HUES6 (cell line): ENCODE data around the gene REV1.
"Not testable (repeated sequence)": the region's sequence is repeated elsewhere in the genome, so short reads cannot be mapped to it uniquely, and the experiment has no call there.

Experiments used
- H3K27ac ChIP-seq: 2 replicates; pipeline ENCODE4 v1.7.0; 2013; ENCODE audit warnings: low read depth, mild to moderate bottlenecking, low read length, inconsistent platforms
- H3K27me3 ChIP-seq: 2 replicates; pipeline ENCODE4 v1.6.1; 2013; ENCODE audit warnings: low read length; ENCODE audit not compliant: control insufficient read depth, insufficient read depth
- H3K36me3 ChIP-seq: 2 replicates; pipeline ENCODE4 v1.6.1; 2013; ENCODE audit warnings: low read length; ENCODE audit not compliant: control insufficient read depth, insufficient read depth
- H3K4me1 ChIP-seq: 2 replicates; pipeline ENCODE4 v1.6.1; 2013; ENCODE audit warnings: low read length; ENCODE audit not compliant: control insufficient read depth, insufficient read depth
- H3K4me3 ChIP-seq: 2 replicates; pipeline ENCODE4 v1.5.1; 2013; ENCODE audit warnings: low read depth, low read length
- H3K9ac ChIP-seq: one replicate; pipeline ENCODE4 v1.6.1; 2013; ENCODE audit warnings: mild to moderate bottlenecking, low read length
- H3K9me3 ChIP-seq: 2 replicates; pipeline ENCODE4 v1.6.1; 2013; ENCODE audit warnings: low read depth, low read length; ENCODE audit not compliant: control insufficient read depth, insufficient read depth

Gene REV1

GRCh38 chr2:99382143-99382542 is 107.7 kb downstream of the REV1 start:
- Histone ChIP-seq H3K36me3 (peaks cover 85% of the 10 kb centered on the region), H3K4me3 (no peak overlapping the region), H3K27ac (no peak overlapping the region), H3K9me3 (no peaks in the 10 kb centered on the region), H3K9ac (no peak overlapping the region), H3K4me1 (peaks cover 6% of the 10 kb centered on the region; the same call in 1 of the 2 replicates), H3K27me3 (no peaks in the 10 kb centered on the region)

GRCh38 chr2:99380376-99381010 is 109.3 kb downstream of the REV1 start:
- H3K9ac ChIP-seq: no peak overlapping the region
- peaks cover 94% of the 10 kb centered on the region for H3K36me3 ChIP-seq
- no peaks in the 10 kb centered on the region for H3K9me3 ChIP-seq
- no peak overlapping the region for H3K4me3 ChIP-seq
- peak overlapping the region; percentile 40; the same call in 1 of the 2 replicates for H3K27ac ChIP-seq
- H3K27me3 ChIP-seq: no peaks in the 10 kb centered on the region
- peaks cover 6% of the 10 kb centered on the region; the same call in 1 of the 2 replicates for H3K4me1 ChIP-seq

- Histone ChIP-seq H3K27ac (no peak overlapping the region), H3K4me1 (peaks cover 6% of the 10 kb centered on the region; the same call in 1 of the 2 replicates), H3K27me3 (no peaks in the 10 kb centered on the region), H3K36me3 (peaks cover 97% of the 10 kb centered on the region), H3K4me3 (no peak overlapping the region), H3K9me3 (no peaks in the 10 kb centered on the region), H3K9ac (no peak overlapping the region)
These were observed 111.9 kb downstream of the REV1 start for GRCh38 chr2:99377879-99378278.

GRCh38 chr2:99376254-99376864 is 113.5 kb downstream of the REV1 start:
- peaks cover 6% of the 10 kb centered on the region; the same call in 1 of the 2 replicates for H3K4me1 ChIP-seq
- no peak overlapping the region for H3K4me3 ChIP-seq
- H3K9me3 ChIP-seq: no peaks in the 10 kb centered on the region
- H3K27ac ChIP-seq: no peak overlapping the region
- H3K9ac ChIP-seq: no peak overlapping the region
- peaks cover 97% of the 10 kb centered on the region for H3K36me3 ChIP-seq
- no peaks in the 10 kb centered on the region for H3K27me3 ChIP-seq

- 0 out of 2 replicates have a peak, but pooled peaks cover 2% of the 10 kb centered on the region for H3K4me1 ChIP-seq
- no peak overlapping the region for H3K4me3 ChIP-seq
- H3K27me3 ChIP-seq: no peaks in the 10 kb centered on the region
- H3K36me3 ChIP-seq: peaks cover 93% of the 10 kb centered on the region
- H3K27ac ChIP-seq: no peak overlapping the region
- no peak overlapping the region for H3K9ac ChIP-seq
- no peaks in the 10 kb centered on the region for H3K9me3 ChIP-seq
These were observed 115.1 kb downstream of the REV1 start for GRCh38 chr2:99374747-99375146.

GRCh38 chr2:99373144-99373543 is 116.7 kb downstream of the REV1 start:
- no peak overlapping the region for H3K27ac ChIP-seq
- H3K4me3 ChIP-seq: no peak overlapping the region
- H3K4me1 ChIP-seq: no peaks in the 10 kb centered on the region
- H3K9me3 ChIP-seq: no peaks in the 10 kb centered on the region
- no peak overlapping the region for H3K9ac ChIP-seq
- no peaks in the 10 kb centered on the region for H3K27me3 ChIP-seq
- peaks cover 93% of the 10 kb centered on the region for H3K36me3 ChIP-seq

GRCh38 chr2:99368854-99369253 is 121.0 kb downstream of the REV1 start:
- H3K9me3 ChIP-seq, H3K9ac ChIP-seq, H3K4me1 ChIP-seq, H3K27me3 ChIP-seq, H3K27ac ChIP-seq, H3K4me3 ChIP-seq: not testable (repeated sequence)
- peaks cover 92% of the 10 kb centered on the region for H3K36me3 ChIP-seq

- Histone ChIP-seq H3K9me3 (no peaks in the 10 kb centered on the region), H3K36me3 (peaks cover 86% of the 10 kb centered on the region), H3K4me3 (no peak overlapping the region), H3K27ac (no peak overlapping the region), H3K4me1 (no peaks in the 10 kb centered on the region), H3K27me3 (no peaks in the 10 kb centered on the region), H3K9ac (no peak overlapping the region)
These were observed 124.2 kb downstream of the REV1 start for GRCh38 chr2:99365661-99366060.

- H3K27me3 ChIP-seq: no peaks in the 10 kb centered on the region
- no peak overlapping the region for H3K9ac ChIP-seq
- no peaks in the 10 kb centered on the region for H3K4me1 ChIP-seq
- peaks cover 8% of the 10 kb centered on the region for H3K36me3 ChIP-seq
- H3K9me3 ChIP-seq: no peaks in the 10 kb centered on the region
- no peak overlapping the region for H3K27ac ChIP-seq
- no peak overlapping the region for H3K4me3 ChIP-seq
These were observed 133.0 kb downstream of the REV1 start for GRCh38 chr2:99356853-99357252.

GRCh38 chr2:99354825-99355224 is 135.0 kb downstream of the REV1 start:
- not testable (repeated sequence) for H3K9me3 ChIP-seq, H3K9ac ChIP-seq, H3K27me3 ChIP-seq, H3K4me3 ChIP-seq, H3K27ac ChIP-seq, H3K4me1 ChIP-seq, H3K36me3 ChIP-seq

GRCh38 chr2:99354070-99354469 is 135.7 kb downstream of the REV1 start:
- H3K27me3 ChIP-seq: no peaks in the 10 kb centered on the region
- no peaks in the 10 kb centered on the region for H3K4me1 ChIP-seq
- no peak overlapping the region for H3K27ac ChIP-seq
- H3K9me3 ChIP-seq: no peaks in the 10 kb centered on the region
- no peak overlapping the region for H3K4me3 ChIP-seq
- no peaks in the 10 kb centered on the region for H3K36me3 ChIP-seq
- H3K9ac ChIP-seq: no peak overlapping the region
